Hindlimb muscle (tissue), 1 donor: ENCODE results near the gene GRWD1. TPM values are rescaled to one million over a fixed set of nuclear protein-coding genes. Genes with fewer than 3 reads are reported as not detected.

ENCODE experiments used
- DNase-seq: peaks from one replicate; pipeline ENCODE4 v3.0.0-alpha.2; 2013
- polyA plus RNA-seq: library from polyadenylated mRNA; unstranded; fragments of 120-200 nt; gene quantifications from one replicate; pipeline ENCODE4 v1.2.1, GENCODE V29; 2013; ENCODE audit not compliant: insufficient read length

Gene GRWD1
- polyA plus RNA-seq, 1 donor, result 26.2 TPM

DNA sequence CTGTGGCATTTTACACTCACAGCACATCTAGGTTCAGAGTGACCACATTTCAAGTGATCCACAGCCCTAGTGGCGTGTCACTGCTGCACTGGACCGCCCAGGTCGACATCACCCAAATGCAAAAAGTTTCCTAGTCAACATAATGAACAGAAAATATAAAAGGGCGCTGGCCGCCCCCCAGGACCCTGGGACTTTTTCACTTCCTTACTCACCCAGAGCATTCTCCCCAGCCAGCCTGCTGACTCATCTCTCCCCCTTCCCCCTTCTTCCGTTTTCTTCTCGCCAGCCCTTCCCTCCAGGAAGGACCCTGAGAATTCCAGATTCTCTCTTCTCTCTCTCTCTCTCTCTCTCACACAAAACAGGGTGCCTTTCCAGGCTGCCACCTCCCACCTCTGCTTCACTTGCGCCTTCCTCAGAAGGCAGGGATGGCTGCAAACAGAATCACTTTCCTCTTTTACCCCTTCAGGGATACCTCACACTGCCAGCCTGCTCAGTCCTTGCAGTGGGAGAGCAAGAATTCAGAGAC is 21.0 kb upstream of the GRWD1 start:
- peak; percentile 45 for DNase-seq

DNA sequence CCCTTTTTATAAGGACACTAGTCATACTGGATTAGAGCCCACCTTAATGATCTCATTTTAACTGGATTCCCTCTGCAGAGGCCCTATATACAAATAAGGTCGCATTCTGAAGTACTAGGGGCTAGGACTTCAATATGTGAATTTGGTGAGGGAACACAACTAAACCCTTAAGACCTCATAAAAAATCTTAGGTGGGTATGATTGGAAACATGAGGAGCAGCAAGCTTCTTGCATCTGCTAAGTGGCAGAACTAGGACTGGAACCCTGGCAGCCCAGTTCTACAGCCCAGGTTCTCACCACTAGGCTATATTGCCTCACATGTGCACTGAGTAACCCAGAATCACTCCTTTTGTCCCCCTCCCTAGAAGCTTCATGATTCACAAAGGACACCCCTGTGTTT is 17.1 kb upstream of the GRWD1 start:
- no peak for DNase-seq

DNA sequence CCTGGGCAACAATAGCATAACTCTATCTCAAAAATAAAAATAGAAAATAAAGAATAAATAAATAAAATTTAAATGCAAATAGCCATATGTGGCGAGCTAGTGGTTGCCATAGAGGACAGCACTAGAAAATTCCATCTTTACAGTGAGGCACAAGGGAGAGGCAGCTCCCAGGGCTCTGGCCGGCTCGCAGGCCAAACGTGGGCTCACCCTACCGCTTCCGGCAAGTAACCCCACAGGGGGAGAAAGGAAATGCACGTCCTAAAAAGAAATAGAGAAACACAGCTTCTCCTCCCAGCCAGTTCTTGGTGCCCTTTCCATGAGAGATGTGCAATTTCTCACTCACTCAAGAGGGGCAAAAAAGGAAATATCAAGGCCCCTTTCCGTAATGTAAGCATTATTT is 12.4 kb upstream of the GRWD1 start:
- no peak for DNase-seq

DNA sequence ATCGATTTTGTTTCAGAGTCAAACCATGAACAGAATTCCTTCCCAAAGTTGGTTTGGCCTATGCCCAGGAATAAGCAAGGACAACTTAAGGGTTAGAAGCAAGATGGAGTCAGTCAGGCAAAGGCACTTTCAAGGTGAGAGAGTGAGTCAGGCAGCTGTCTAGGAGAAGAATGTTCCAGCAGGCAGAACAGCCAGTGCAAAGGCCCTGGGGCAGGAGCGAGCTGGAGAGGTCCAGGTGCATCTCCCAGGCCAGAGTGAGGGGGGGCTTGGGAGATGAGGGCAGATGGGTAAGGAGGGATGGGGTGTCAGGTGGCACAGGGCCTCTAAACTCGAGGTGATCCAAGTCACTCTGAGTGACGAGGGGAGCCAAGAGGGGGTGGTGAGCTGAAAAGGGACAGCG is 9.2 kb upstream of the GRWD1 start:
- no peak for DNase-seq

DNA sequence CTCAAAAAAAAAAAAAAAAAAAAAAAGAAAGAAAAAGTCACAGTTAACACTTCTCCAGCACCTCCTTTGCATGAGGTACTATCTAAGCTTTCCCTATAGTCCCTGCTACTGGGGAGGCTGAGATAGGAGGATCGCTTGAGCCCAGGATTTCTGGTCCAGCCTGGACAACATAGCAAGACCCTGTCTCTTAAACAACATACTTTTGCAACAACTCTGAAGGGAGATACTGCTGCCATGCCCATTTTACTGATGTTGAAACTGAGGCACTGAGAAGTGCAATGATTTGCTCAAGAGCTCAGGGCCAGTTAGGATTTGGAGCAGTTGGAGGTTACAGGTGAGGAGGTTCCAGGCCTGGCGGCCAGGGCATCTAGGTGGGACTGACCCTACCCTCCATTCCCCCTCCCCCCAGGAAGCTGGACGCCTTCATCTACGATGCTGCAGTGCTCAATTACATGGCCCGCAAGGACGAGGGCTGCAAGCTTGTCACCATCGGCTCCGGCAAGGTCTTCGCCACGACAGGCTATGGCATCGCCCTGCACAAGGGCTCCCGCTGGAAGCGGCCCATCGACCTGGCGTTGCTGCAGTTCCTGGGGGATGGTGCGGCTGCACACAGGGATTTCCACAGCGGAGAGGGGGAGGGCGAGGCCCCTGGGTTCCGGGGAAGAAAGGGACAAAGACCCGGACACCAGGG is 4.3 kb upstream of the GRWD1 start:
- DNase-seq, result no peak

DNA sequence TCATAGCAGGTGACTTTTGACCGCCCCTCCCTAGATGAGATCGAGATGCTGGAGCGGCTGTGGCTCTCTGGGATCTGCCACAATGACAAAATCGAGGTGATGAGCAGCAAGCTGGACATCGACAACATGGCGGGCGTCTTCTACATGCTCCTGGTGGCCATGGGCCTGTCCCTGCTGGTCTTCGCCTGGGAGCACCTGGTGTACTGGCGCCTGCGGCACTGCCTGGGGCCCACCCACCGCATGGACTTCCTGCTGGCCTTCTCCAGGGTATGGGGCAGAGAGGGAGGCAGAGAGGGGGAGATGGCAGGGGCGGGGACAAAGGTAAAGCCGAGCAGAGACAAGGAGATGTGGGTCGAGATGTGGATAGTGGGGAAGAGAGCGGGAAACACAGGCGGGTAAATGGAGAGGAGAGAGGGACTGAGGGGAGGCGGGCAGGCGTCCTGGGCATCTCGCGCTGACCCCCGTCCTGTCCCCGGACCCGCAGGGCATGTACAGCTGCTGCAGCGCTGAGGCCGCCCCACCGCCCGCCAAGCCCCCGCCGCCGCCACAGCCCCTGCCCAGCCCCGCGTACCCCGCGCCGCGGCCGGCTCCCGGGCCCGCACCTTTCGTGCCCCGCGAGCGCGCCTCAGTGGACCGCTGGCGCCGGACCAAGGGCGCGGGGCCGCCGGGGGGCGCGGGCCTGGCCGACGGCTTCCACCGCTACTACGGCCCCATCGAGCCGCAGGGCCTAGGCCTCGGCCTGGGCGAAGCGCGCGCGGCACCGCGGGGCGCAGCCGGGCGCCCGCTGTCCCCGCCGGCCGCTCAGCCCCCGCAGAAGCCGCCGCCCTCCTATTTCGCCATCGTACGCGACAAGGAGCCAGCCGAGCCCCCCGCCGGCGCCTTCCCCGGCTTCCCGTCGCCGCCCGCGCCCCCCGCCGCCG is 3.4 kb upstream of the GRWD1 start:
- no peak for DNase-seq

DNA sequence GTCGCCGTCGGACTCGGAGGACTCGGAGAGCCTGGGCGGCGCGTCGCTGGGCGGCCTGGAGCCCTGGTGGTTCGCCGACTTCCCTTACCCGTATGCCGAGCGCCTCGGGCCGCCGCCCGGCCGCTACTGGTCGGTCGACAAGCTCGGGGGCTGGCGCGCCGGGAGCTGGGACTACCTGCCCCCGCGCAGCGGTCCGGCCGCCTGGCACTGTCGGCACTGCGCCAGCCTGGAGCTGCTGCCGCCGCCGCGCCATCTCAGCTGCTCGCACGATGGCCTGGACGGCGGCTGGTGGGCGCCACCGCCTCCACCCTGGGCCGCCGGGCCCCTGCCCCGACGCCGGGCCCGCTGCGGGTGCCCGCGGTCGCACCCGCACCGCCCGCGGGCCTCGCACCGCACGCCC is 2.5 kb upstream of the GRWD1 start:
- no peak for DNase-seq

DNA sequence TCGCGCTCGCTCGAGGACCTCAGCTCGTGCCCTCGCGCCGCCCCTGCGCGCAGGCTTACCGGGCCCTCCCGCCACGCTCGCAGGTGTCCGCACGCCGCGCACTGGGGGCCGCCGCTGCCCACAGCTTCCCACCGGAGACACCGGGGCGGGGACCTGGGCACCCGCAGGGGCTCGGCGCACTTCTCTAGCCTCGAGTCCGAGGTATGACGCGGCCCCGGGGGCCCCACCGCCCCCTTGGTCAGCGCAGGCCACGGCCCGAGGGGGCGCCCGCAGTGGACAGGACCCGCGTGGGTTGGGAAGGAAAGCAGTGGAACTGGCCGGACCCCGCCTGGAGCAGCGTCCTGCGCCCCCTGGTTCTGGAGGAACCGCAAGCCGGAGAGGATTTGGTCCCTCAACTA is 2.1 kb upstream of the GRWD1 start:
- DNase-seq, result no peak

DNA sequence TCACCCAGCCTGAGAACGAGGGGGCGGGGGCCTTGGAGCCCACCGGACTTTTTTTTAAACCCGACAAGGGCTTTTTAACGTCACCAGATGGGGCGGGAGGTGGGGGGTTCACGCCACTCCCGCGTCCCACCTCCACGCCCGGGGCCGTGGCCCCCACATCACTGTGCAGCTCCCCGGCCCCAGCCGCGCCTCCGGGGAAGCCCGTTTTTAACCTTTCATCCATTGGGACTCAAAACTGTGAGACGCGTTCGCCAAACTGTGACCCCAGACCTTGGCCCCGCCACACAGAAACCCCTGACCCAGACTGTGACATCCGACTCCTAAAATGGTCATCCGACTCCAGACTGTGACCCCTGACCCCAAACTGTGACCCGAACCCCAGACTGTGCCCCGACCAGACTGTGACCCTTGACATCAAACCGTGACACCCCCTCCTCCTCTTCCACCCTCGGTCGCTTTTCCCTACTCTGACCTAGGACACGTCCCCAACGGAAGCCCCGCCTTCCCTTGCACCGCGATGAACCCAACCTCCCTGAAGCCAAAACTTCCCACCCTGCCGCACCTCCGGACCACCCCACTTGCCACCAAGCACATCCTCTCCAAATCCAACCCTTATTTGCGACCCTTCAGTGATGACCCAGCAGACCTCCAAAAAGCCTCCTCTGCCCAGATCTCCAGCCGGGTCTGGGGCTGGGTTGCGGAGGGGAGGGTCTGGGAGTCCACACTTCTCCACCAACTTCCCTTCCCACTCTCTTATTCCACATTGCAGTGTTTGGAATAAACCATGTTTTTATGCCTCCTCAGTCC is 1.5 kb upstream of the GRWD1 start:
- DNase-seq, result no peak

DNA sequence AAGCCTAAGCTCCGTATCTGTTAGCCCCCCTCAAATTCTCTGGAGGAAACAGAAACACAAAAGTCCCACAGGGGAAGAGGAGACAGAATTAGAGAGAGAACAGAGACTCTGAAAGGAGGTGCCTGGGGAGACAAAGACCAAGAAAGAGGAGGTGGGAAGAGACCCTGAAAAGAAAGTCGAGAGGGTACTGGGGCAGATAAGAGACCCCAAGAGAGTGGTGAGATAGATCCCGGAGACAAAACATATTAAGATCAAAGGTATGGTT is 915 bp upstream of the GRWD1 start:
- DNase-seq, result no peak

DNA sequence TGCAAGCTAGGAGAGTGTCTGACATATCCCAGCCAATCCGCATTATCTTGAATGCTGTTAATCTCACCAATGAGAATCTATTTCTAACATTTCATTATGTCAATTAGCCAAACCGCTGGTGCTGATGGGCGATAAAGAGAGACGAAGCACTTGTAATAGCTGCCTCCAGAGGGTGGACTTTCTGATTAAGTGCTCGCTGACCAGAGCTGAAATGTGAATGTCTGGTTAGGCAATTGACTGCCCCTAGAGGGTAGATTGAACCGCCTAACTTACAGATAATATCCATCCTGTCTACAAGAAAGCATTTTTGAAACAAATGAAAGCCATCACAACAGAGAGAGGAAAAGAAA is 552 bp upstream of the GRWD1 start:
- peak; percentile 73 for DNase-seq

DNA sequence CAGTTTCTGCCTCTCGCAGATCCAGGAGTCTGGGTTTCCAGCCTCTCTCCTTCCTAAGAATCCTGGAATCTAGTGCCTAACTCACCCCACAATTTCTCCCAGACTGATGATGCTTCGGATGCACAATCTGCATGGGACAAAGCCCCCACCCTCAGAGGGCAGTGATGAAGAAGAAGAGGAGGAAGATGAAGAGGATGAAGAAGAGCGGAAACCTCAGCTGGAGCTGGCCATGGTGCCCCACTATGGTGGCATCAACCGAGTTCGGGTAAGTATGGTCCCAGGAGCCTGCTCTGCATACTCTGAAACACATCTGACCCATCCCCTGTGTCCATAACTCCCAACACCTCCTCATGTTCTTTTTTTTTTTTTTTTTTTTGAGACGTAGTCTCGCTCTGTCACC is 796 bp downstream of the GRWD1 start:
- no peak for DNase-seq

DNA sequence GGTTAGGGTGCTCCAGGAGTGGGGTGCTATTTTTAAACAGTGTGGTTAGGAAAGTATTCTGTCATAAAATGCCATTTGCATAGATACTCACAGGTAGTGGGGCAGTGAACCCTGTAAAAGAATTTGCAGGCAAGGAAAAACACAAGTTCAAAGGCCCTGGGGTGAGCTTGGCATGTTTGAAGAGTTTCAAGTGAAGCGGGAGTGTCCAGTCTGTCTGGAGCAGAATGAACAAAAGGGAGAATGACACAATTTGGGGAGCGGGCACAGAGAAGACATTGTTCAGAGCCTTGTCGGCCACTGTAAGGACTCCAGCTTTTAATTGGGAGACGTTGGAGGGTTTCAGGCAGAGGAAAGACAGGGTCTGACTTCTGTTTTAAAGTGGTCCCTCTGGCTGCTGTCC is 2.8 kb downstream of the GRWD1 start:
- DNase-seq, result no peak

DNA sequence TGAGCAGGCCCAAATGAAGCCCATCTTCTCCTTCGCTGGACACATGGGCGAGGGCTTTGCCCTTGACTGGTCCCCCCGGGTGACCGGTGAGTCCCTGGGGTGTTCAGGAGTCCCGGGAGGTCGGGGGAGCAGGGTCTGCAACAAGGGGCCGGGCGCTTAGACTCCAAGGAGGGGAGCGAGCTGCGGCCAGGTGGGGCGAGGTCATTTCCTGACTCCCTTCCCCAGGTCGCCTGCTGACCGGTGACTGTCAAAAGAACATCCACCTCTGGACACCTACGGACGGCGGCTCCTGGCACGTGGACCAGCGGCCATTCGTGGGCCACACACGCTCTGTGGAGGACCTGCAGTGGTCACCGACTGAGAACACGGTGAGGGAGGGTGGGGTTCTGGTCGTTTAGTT is 4.7 kb downstream of the GRWD1 start:
- DNase-seq, result no peak

DNA sequence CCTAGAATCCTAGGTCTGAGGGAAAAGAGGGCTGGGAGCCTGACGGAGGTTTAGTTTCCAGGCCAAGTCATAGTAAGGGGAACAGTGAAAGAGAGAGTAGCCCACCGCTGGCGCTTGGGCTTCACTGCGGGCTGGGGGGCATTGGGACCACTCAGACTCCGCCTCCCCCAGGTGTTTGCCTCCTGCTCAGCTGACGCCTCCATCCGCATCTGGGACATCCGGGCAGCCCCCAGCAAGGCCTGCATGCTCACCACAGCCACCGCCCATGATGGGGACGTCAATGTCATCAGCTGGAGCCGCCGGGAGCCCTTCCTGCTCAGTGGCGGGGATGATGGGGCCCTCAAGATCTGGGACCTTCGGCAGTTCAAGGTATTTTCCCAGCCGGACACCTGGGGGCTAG is 5.1 kb downstream of the GRWD1 start:
- DNase-seq, result no peak

DNA sequence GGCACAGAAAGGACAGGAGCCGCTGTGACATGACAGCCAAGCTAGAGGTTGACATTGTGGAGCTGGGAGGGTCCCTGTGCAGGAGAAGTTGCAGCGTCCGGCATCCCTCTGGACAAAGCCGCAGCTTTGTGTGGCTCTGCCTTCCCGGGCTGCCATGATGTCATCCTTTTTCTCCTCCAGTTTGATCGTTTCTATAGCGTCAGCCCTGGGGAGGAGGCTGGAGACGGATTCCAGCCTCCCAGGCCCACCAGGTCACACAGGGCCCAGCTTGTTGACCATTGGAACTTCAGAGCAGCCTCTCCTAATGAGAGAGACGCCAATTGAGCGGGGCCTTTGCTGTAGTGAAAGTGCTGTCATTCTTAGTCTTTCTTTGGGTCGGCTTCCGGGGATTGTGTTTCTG is 5.8 kb downstream of the GRWD1 start:
- DNase-seq, result no peak

DNA sequence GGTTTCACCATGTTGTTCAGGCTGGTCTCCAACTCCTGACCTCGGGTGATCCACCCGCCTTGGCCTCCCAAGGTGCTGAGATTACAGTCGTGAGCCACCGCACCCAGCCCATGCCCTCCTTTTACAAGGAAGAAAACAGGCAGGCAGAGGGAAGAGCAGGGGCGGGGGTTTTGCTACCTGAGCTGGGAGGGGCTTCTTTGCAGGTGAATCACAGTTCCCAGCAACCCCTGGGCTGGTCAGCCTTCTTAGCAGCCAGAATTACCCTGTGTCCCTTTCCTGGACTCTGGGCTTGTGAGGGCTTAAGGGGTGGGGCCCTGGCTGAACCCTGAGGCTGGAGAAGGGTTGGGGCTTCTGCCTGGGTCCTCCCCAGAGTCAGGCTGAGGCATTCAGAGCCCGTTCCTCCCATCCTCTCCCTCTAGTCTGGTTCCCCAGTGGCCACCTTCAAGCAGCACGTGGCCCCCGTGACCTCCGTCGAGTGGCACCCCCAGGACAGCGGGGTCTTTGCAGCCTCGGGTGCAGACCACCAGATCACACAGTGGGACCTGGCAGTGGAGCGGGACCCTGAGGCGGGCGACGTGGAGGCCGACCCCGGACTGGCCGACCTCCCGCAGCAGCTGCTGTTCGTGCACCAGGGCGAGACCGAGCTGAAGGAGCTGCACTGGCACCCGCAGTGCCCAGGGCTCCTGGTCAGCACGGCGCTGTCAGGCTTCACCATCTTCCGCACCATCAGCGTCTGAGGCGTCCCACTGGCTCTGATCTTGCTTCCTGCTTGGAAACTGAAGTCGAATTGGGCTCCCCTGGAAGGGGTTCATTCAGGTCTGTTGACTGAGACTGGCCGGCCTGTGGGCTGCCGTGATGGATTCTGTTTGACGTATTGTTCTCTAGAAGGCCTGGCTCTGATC is 6.8 kb downstream of the GRWD1 start:
- DNase-seq, result no peak

DNA sequence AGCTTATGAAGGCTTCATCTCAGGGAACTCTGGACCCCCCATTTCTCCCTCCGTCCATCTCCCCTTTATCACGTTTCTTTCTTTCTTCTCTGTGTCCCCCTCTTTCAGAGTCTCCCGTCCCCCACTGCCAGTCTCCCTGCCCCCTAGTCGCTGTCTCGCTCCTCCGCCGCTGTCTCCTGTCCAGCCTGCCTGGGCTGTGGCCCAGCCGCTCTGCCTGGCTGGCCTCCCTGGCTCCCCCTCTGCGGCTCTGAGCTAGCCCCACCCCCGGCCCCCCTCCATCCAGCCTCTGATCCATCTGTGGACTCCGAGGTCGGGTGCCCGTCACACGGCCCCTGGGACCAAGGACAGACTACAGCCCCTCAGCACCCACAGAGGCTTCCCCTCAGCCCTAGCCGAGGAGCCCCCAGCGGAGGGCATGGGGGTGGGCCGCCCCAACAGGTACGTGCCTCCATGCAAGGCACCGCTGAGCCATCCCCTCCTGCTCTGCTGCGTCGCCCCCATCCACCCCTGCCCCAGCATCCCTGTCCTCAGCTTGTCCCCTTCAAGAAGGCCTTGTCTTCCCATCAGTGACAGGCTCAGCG is 8.5 kb downstream of the GRWD1 start:
- DNase-seq, result no peak

DNA sequence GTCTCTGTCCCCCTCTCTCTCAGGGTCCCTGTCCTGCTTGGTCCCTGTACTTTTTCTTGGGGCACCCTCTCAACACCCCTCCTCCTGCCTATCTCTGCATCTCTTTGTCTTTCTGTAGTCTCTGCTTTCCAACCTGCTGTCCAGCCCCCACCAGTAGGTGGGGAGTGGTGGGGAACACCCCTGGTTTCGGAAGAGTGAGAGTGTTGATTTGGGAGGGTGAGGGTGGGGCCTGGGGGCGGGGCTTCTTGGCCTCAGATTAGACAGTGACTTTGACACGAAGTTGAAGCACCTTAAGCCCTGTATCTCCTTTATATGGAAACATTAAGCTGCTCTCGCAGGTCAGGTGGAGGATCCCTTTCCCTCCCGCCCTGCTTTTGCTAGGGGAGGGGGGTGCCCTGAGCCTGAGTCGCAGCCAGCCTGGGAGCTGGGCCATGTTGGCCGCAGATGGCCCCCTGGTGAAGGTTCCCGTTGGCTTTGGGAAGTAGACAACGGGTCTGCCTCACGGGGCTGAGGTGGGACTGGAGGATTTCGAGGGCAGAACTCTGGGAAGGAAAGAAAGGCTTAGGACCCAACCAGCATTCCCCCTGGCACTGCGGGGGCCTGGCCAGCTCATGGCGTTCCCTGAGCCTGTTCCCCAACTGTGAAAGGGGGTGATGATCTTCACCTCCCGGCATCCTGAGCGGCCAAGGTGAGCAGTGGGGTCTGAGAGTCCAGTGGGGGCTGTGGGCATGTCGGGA is 9.6 kb downstream of the GRWD1 start, which contains the start of gene KCNJ14:
Gene KCNJ14 (plus strand): TSS at position 404 of the 737 bp plus-strand sequence. CDS start 6,151 bp downstream, outside the sequence.
- no peak for DNase-seq

DNA sequence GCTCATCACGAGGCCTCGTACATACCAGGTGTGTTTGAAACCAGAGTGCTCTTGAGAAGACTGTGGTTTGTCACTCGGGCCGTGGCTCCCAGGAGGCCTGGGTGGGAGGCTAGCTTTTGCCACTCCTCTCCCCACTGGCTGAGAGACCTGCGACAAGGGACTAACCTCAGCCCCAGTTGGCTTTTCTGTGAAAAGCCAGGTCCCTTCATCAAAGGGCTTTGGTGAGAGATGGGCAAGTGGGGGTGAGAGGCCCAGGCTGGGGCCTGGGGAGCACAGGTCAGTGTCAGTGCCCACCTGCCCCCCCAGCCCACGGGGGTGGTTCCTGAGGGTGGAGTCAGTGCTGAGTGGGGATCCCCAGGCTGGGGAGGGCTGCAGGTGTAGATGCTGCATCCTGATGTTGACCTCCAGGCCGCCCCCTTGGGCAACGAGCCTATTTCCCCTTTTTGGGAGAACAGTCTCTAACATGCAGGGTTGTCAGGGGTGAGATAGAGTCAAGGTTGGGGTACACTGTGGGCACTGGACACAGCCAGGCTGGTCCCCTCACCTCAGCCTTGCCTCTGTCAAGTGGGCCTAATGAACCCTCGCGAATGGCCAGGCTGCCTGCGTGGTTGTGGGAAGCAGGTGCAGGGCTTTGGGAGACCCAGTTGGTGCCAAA is 10.3 kb downstream of the GRWD1 start:
- DNase-seq, result no peak

DNA sequence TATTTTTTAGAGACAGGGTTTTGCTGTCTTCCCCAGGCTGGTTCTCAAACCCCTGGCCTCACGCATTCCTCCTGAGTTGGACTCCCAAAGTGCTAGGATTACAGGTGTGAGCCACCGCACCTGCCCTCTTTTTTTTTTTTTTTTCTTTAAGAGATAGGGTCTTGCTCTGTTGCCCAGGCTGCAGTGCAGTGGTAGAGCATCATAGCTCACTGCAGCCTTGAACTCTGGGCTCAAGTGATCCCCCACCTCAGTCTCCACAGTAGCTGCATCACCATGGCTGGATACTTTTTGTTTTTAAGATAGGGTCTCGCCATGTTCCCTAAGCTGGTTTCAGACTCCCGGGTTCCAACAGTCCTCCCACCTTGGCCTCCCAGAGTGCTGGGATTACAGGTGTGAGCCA is 11.1 kb downstream of the GRWD1 start:
- DNase-seq, result no peak
